ENCODE data around the gene KLC4. TPM values are rescaled to one million over a fixed set of nuclear protein-coding genes. Genes with fewer than 3 reads are reported as not detected.

The KLC4 gene
- total and polyA plus RNA-seq, 3 donors from 2014 or later, result 41.1 to 63.1 (median 49.4) TPM

DNA sequence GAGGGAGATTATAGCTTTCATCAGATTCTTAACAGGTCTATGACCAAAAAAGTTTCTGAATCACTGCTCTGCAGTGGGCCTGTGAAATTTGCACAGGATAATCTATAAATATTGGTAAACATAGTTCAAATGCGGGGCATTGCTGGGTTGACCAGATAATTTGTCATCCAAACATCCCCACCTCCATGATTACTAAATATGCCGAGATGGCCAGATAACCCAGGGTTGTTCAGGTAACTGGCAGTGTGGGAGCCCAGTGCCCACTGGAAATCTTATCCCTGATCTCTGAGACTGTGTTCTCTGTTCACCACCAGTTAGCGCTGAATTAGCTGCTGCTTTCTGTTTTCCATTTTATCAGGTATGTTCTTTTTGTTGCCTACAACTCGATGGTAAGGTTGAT, 38.1 kb downstream of the KLC4 start:
- Histone ChIP-seq H3K9me3 (no peaks in the 10 kb centered on the region), H3K27ac (no peak overlapping the region), H3K4me1 (peaks cover 17% of the 10 kb centered on the region), H3K36me3 (ENCODE audit: low read depth, missing control alignments) (no peaks in the 10 kb centered on the region), H3K27me3 (no peaks in the 10 kb centered on the region), H3K4me3 (no peak overlapping the region)
- WGBS, 2 donors, result 86 to 96% methylated on average over 4 of the region's 4 CpGs
- intact Hi-C loops (cut with DNase I; ENCODE audit: low total_unique reads), result no loop called here
- TF ChIP-seq, protein P1, sequence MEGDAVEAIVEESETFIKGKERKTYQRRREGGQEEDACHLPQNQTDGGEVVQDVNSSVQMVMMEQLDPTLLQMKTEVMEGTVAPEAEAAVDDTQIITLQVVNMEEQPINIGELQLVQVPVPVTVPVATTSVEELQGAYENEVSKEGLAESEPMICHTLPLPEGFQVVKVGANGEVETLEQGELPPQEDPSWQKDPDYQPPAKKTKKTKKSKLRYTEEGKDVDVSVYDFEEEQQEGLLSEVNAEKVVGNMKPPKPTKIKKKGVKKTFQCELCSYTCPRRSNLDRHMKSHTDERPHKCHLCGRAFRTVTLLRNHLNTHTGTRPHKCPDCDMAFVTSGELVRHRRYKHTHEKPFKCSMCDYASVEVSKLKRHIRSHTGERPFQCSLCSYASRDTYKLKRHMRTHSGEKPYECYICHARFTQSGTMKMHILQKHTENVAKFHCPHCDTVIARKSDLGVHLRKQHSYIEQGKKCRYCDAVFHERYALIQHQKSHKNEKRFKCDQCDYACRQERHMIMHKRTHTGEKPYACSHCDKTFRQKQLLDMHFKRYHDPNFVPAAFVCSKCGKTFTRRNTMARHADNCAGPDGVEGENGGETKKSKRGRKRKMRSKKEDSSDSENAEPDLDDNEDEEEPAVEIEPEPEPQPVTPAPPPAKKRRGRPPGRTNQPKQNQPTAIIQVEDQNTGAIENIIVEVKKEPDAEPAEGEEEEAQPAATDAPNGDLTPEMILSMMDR (IDR thresholded peaks at IDR 0.05), result no peak
- TF ChIP-seq POLR2A (IDR thresholded peaks at IDR 0.05), result no peak
- no peak for DNase-seq

DNA sequence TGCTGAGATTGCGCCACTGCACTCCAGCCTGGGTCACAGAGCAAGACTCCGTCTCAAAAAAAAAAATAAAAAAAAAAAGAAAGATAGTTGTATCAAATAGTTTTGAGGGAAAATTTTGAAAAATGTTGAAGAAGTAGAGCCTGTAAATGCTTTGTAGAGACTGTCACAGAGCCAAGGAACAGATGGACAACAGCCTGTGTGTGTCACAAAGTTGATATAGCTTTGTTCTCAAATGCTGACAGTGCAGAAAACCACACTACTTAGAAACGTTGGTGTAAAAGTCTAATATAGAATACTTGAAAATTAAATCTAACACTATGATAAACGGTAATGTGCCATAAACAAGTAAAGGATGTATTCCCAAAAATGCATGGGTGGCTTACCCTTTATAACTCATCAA, 42.1 kb downstream of the KLC4 start:
- no peaks in the 10 kb centered on the region for H3K27me3 ChIP-seq
- no peak overlapping the region for H3K27ac ChIP-seq
- no peak for DNase-seq
- H3K9me3 ChIP-seq, result no peaks in the 10 kb centered on the region
- intact Hi-C loops (cut with DNase I; ENCODE audit: low total_unique reads), result no loop called here
- WGBS, 2 donors, result 62 to 68% methylated on average over 4 of the region's 4 CpGs
- TF ChIP-seq POLR2A (IDR thresholded peaks at IDR 0.05), result no peak
- TF ChIP-seq, protein P1 (IDR thresholded peaks at IDR 0.05), result no peak
- H3K36me3 ChIP-seq (ENCODE audit: low read depth, missing control alignments), result no peaks in the 10 kb centered on the region
- H3K4me3 ChIP-seq, result no peak overlapping the region
- peaks cover 6% of the 10 kb centered on the region for H3K4me1 ChIP-seq

DNA sequence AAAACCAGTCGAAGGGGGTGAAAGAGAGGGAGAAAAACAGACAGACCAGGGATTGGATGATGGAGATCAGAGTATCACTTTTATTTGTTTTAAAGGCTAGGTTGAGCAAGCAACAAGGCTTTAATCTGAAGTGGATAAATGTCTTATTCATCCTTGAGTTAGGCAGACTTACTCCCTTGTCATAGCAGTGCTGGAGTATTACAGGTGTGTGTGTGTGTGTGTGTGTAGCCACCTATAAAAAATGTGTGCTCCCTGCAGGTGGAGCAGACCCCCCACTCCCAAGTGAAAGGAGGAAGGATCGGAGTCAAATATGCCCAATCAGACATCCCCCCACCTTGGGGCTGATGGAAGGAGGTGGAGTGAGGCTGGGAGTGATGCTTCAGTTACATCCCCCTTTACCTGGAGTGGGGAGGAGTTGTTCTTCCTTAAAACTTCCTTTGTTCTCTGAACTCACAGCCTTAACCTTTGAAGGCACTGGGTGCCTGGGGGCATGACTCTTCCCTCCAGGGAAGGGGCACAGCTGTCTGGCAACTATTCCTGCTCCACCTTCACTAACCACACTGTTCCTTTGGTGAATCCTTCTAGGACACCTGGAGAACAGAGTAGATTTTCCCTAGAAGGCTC, 43.9 kb downstream of the KLC4 start:
- Histone ChIP-seq H3K27ac (no peak overlapping the region), H3K4me1 (no peaks in the 10 kb centered on the region), H3K36me3 (ENCODE audit: low read depth, missing control alignments) (no peaks in the 10 kb centered on the region), H3K9me3 (no peaks in the 10 kb centered on the region), H3K27me3 (no peaks in the 10 kb centered on the region), H3K4me3 (no peak overlapping the region)
- DNase-seq, result no peak
- 83 to 90% methylated on average over 2 of the region's 2 CpGs for WGBS, 2 donors
- TF ChIP-seq, protein P1 (IDR thresholded peaks at IDR 0.05), result no peak
- no peak for TF ChIP-seq POLR2A (IDR thresholded peaks at IDR 0.05)
- intact Hi-C loops (cut with DNase I; ENCODE audit: low total_unique reads), result no loop called here

DNA sequence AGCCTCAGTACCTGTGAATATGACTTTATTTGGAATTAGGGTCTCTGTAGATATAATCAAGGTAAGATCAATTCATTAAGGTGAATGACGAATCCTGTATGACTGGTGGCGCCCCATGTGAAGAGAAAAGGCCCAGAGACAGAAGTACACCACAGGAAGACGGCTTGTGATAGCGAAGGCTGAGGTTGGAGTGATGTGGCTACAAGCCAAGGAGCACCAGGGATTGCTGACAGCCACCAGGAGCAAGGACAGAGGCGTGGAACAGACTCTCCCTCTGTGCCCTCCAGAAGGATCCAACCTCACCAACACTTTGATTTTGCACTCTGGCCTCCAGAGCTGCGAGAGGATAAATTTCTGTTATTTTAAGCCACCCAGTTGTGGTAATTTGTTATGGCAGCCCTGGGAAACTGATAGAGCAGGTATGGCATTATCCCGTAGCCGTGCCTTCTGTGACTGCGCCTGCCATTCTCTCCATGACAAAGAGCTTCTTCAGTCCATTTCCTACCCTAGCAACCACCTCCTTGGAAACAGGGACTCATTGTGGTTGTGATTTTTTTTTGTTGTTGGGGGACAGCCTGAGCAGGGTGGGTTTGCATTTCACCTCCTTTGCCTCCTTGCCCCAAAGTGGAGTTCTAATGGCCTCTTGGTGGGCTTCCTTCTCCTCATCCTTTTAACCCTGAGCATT, 46.2 kb downstream of the KLC4 start:
- no peak for TF ChIP-seq POLR2A (IDR thresholded peaks at IDR 0.05)
- H3K27me3 ChIP-seq, result no peaks in the 10 kb centered on the region
- H3K4me1 ChIP-seq, result no peaks in the 10 kb centered on the region
- no peaks in the 10 kb centered on the region for H3K9me3 ChIP-seq
- no peak for DNase-seq
- no peak overlapping the region for H3K4me3 ChIP-seq
- intact Hi-C loops (cut with DNase I; ENCODE audit: low total_unique reads), result no loop called here
- H3K36me3 ChIP-seq (ENCODE audit: low read depth, missing control alignments), result no peaks in the 10 kb centered on the region
- WGBS, 2 donors, result 90 to 91% methylated on average over 9 of the region's 9 CpGs
- H3K27ac ChIP-seq, result no peak overlapping the region

DNA sequence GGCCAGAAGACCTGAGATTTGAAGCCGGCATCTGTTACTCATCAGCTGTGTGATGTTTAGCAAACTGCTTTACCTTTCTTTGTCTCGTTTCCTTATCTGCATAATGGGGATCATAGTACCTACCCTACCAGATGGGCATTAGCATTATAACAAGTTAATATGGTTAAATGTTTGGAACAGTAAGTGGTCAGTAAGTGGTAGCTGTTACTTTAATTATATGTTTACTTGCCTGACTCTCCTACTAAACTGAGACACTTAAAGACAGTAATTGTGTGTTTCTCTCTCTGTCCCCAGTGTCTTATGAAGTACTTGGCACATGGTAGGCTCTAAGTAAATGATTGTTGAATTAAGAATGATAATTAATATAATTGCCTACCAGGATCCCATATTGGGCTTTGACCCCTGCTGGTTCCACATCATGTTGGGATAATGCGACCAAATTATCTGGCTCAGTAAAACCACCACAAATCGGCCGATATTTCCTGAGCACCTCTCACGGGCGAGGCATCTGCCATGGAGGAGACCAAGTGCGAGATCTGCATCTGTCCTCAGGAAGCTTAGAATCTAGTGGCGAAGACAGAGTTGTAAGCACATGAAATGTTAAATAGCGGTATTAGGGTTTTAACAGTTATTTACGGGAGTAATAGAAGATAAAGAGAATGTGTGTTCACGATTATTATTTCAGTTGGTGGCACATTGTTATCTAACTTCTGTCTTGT, 48.1 kb downstream of the KLC4 start:
- Histone ChIP-seq H3K4me1 (no peaks in the 10 kb centered on the region), H3K27ac (no peak overlapping the region), H3K36me3 (ENCODE audit: low read depth, missing control alignments) (no peaks in the 10 kb centered on the region), H3K27me3 (no peaks in the 10 kb centered on the region), H3K9me3 (no peaks in the 10 kb centered on the region), H3K4me3 (no peak overlapping the region)
- intact Hi-C loops (cut with DNase I; ENCODE audit: low total_unique reads), result no loop called here
- DNase-seq, result no peak
- TF ChIP-seq, protein P1 (IDR thresholded peaks at IDR 0.05), result no peak
- no peak for TF ChIP-seq POLR2A (IDR thresholded peaks at IDR 0.05)
- 91 to 96% methylated on average over 12 of the region's 12 CpGs for WGBS, 2 donors
